Activated T-cell treated with anti-CD3 and anti-CD28 coated beads for 48 hours (primary cell): ENCODE measurements around the gene NT5M.
"Not testable (repeated sequence)": the region's sequence is repeated elsewhere in the genome, so short reads cannot be mapped to it uniquely, and the experiment has no call there.

Experiments used
- DNase-seq: peaks from one replicate; pipeline ENCODE4 v3.0.0-alpha.2; 2020; ENCODE audit warnings: low read depth

Gene NT5M

DNA sequence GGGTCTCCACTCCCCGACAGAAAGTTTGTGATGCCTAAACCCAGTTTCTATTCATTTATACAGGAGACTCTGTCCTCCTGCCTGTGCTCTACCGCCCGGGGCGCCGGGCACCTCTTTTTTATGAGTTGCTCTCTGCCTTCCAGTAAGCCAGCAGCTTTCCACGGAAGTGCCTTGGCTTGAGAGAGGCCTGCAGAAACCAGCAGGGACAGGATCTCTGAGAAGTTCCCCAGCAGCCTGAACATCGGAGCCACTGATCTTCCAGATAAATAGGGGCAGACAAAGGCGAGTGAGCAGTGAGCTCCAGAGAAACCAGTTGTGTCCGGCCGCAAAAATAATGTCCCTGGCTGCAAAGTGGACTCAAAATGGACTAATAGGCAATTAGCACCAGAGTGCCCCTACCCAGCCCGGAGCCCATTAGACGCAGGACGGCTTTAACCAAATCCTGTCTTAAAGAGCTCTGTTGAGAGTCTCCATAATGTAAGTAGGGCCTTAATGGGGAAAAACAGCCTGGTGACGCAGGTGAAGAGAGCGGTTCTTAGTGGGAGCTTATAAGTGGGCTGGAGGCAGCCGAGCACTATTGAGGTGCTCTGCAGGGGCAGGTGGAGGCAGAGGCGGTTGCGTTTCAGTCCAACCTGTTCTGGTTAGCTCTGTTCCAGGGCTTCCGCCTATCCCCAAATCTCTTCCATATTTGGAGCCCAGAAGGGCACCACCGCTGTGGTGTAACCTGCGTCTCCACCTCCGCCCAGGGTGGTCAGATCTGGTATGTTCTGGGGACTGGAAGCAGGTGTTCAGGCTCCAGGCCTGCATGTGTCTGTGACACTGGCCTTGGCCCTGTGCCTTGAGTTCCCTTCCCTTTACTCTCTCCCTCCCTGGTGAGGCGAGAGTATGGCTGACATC is 74.1 kb downstream of the NT5M start:
- DNase-seq, result no peak

DNA sequence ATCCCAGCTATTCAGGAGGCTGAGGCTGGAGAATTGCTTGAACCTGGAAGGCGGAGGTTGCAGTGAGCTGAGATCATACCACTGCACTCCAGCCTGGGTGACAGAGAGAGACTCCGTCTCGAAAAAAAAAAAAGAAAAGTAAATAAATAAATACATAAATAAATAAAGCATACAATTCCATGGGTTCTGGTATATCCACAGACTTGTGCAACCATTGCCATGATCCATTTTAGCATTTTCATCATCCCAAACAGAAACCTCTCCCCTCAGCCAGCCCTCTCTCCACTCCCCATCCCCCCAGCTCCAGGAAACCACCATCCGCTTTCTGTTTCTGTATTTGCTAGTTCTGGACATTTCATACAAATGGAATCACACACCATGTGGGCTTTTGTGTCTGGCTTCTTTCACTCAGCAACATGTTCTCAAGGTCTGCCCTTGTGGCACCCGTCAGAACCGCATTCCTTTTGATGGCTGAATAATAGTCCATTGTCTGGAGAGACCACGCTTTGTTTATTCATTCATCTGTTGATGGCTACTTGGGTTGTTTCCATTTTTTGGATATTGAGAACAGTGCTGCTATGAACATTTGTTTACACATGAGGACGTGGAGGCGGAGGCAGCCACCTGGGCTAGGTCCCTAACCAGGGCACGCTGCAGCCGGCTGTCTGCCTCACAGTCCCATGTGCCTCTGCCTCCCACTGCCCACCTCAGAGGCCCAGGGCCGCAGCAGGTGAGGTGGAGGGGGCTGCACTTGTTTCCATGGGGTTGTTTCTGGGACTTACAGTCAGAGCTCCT is 76.2 kb downstream of the NT5M start:
- no peak for DNase-seq

DNA sequence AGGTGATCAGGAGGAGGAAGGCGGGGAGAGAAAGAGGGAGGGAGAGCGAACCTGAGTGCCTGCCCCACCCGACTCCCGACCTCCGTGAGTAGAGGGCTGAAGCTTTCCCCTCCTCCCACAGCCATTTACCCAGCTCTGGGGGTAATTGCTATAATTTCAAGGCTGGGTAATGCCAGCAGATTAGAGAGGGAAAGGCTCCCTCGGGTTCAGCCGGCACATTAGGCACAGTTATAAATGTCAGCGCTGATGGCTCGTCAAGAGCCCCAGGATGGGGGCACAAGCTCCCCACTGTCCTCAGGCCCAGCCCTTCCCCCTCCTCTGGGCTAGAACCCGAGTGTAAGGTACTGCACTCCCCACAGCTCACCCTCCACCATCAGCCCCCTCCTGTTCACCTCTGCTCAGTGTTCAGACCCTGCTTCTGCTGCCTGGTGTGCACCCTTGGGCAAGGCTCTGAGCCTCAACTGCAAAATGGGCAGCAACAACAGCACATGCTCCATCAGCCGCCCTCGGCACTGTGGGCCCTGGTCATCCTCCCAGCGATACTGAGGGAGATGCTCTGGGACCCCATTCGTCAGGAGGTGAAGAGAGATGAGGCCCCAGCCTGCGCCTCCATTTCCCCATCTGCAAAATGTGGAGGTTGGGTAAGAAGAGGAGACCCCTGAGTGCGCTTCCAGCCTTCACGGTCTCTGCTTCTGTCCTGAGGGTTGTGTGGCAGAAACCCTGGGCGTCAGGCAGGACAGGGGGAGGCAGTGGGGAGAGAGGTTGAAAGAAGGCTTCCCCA is 77.2 kb downstream of the NT5M start:
- DNase-seq, result no peak

DNA sequence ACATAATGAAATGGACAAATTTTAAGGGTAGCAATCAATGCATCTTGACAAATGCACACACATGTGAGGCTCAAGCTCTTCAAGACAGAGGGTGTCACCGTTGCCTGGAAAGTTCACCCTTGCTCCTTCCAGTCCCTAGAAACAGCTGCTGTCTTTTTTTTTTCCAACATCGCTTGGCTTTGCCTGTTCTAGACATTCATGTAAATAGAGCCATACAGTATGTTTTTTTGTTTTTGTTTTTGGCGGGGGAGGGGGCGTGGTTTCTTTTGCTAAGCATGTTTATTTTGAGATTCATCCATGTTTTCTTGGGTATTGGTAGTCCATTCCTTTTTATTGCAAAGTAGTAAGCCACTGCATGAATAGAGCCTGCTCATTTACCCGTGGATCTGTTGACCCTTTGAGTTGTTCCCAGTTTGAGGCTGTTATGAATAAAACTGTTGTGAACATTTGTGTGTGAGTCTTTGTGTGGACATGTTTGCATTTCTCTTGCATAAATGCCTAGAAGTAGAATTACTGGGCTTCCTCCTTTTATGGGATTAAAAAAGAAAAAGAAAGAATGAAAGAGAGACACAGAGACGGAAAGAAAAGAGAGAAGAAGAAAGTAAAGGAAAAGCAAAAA is 78.4 kb downstream of the NT5M start:
- DNase-seq, result no peak

DNA sequence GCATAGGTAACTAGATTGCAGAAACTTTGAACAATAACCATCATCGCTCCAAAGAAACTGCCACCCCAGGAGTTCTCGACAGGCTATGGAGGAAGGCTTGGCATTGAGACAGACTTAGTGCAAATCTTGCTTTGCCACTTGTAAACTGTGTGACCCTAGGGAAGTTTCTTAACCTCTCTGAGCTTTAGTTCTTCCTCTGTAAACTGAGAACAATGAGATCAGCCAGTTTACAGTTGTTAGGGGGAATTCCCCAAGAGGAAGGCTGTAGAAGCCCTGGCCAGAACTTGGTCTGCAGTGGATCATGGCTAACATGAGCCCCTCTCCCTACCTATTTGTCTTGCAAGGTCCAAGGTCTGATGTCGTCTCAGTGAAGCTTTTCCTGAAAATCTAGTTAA is 78.9 kb downstream of the NT5M start:
- no peak for DNase-seq

DNA sequence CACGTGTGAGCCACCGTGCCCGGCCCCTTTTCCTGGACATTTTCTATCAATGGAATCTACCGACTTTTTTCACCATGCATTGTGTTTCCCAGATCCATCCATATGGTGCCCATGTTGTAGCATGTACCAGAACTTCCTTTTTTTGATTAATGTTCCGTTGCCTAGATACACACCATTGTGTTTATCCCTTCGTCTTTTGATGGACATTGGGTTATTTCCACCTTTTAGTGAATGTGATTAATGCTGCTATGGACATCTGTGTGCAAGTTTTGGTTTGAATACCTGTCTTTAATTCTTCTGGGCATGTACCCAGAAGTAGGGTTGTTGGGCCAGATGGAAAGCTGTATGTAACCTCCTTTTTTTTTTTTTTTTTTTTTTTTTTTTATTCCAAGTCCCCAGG is 79.8 kb downstream of the NT5M start:
- no peak for DNase-seq

DNA sequence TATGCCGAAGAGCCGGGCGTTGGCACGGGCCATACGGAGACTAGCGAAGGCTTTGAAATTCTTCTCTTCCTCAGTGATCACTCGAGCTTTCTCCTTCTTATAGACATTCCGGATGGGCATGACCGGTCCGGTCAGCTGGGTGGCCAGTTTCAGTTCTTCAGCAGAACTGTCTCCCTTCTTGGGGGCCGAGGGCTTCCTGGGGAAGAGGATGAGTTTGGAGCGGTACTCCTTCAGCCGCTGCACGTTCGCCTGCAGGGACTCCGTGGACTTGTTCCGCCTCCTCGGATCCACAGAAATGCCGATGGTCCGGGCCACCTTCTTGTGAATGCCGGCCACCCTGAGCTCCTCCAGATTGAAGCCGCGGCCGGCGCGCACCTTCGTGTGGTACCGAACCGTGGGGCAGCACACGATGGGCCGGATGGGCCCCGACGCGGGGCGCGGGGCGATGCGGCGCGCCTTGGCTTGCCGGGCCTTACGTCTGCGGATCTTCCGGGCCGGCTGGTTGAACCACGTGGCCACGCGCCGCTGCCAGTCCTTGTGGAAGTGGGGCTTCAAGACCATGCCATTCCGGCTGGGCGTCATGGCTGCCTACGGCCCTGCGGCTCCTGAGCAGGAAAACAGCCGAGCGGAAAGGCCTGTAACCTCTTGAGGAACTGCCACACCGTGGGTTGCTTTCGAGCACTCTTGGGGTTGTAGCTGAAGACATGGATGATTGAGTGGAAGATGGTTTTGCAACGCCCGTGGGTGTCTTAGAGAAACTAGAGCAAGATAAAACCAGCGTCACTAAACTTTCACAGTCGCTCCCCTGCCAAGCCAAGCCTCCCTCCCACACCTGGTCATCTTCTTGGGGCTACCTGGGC is 80.5 kb downstream of the NT5M start:
- DNase-seq, result not testable (repeated sequence)

DNA sequence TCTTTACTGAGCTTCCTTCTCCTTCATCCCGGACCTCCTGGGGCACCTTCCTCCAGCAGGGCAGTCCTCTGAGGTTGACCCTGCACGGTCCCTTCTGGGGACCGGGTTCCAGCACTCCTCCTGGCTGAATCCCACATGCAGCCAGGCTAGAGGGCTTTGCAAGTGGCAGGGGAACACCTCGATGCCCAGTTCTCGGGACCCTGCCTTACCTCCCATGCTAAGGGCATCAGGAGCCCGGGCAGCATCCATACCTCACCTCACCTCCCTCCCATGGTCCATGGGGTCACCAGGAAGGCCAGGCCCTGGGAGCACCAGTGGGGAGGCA is 81.1 kb downstream of the NT5M start:
- no peak for DNase-seq

DNA sequence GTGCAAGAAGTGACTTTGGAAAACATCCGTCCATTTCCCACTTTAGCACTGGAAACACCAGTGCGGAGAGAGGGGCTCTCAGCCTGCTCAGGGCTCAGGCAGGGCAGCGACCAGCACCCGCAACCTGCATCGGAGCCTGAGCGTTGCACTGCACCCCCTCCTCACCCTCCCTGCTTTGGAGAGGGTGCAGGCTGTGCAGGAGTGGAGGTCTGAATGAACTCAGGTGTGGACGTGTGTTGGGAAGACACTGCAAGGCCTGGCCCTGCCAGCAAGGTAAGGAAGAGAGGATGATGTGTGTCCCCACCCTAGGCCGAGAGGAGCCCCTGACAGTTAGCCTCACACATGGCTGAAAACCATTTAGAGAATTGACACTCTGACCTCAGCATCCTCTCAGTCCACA is 81.8 kb downstream of the NT5M start:
- no peak for DNase-seq

DNA sequence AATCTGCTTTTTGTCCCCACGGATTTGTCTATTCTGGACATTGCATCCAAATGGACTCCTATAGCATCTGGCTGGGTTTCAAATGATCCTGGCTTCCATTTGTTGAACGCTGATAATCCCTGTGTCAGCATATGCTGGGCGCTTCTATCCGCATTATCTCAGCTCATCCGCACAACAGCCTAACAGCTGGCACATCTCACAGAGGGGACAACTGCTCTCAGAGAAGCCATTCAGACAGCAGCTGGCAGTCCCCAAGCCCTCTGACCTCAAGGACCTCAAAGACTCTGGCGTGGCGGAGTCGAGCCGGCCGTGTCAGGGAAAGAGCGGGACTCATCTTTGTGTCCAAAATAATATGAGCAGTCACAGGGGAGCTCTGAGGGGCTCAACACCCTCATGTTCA is 82.3 kb downstream of the NT5M start:
- no peak for DNase-seq

DNA sequence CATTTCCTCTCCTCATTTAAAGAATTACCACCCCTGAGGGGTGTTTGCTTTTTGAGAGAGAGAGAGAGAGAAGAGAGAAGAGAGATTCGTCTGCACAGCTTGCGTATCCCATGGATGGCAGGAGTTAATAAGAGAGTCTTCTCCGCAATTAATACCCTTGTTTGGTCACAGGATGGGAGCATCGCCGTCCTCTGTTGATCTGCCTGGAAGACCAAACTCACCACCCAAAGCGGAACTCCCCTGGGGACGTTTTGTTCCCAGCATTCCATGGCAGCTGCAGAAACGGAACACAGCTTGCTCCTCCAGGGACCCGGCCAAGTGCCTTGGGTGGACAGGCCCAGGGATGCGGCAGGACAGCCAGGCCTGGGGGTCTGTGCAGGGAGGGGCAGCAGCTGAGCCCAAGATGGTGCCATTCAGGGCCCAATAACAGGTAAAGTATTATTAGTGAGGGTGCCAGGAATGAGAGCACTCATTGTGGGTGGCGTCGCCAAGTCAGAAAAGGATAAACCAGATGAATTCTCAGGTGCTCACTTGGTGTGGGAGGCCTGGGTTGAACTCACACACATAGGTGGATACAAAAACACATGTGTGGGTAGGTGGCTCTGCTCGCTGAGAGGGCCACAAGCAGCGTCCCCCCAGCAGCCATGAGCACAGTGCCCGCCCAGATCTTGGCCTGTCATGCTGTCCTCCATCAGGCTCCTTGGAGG is 83.1 kb downstream of the NT5M start:
- DNase-seq, result no peak

DNA sequence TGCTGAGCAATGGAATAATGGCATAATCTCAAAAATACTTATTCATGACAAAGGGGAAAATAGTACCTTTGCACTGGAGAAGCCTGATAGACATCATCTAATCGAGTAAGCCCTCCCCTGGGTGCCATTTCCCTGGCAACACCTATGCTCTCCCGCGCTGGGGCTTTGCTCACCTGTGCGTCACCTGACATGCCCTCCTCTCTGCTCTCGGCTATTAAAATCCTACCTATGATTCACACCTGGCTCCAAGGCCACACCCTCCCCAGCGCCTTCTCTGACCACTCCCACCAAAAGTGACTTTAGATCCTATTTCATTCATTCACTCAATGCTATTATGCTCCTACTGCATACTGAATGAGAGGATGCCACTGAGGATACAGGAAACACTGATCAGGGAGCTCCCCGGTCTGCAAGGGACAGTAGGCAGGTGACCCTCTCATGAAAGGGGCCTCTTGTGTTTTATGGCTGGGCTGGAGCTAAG is 83.9 kb downstream of the NT5M start:
- no peak for DNase-seq

DNA sequence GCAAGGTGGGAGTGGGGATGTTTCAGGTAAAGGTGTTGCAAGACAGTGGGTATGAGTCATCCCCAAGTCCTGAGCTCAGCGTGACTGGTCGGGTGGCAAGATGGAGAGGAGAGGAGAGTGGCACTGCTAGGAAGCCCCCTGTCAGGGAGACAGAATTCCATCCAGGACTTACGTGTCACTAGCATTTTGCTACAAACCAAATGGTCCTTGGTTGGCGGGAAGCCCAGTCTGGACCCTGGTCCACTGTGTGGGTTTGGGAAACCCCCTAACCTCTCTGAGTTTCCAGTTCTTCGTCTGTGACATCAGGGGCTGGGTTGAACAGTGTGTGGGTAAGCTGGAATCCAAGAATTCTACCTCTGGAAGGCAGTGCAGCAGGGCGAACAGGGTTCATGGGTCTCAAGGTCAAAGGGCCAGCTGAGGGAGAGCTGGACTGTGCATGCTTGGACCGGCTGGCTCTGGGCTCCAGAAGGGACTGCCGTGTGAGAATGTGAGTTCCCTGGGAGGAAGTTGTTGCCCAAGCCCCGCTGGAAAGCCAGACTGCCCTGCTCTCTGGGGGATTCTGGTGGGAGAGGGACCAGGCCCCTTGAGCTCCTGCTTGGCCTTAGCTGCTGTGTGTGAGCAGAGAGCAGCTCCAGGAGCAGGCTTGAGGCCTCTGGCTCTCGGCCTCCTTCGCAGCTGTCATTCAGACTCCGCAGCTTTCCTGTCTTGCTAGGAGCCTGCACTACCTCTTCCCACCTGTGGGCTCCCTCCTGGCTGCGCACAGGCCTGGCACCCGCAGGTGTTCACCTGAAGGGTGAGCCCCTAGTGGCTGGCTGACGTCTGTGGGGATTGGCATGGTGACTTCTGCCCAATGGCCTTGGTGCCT is 84.6 kb downstream of the NT5M start:
- peak; percentile 17 for DNase-seq

DNA sequence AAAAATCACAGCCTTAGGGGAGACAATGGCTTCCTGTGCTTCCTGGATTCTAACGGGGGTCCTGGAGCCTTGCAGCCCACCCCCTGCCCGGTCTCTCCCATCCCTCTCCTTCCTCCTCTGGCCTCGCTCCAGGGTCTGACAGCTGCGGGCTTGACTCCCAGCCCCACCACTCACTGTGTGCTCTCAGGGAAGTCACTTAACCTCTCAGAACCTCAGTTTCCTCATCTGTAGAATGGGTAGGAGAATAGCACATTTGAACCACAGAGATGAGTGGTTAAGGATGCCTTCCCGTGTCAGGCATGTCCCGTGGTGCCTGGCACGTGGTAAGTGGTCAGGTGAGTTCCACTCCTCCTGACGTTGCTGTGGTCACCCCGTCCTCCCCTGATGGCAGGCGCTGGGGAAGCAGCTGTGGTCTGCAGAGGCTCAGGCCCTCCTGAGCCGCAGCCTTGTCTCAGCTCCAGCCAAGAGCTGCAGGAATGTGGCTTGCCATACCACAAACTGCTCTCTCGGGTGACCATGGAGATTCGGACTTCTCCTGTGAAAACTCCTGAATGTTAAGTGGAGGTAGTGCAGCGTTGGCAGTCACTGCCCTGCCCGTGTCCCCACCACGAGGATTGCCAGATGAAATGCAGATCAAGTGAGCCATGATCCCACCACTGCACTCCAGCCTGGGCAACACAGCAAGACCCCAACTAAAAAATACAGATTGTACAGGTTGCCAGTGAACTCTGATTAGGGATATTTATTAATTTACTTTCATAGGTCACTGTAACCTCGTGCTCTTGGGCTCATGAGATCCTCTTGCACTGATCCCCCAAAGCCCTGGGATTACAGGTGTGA is 85.7 kb downstream of the NT5M start:
- DNase-seq, result no peak

DNA sequence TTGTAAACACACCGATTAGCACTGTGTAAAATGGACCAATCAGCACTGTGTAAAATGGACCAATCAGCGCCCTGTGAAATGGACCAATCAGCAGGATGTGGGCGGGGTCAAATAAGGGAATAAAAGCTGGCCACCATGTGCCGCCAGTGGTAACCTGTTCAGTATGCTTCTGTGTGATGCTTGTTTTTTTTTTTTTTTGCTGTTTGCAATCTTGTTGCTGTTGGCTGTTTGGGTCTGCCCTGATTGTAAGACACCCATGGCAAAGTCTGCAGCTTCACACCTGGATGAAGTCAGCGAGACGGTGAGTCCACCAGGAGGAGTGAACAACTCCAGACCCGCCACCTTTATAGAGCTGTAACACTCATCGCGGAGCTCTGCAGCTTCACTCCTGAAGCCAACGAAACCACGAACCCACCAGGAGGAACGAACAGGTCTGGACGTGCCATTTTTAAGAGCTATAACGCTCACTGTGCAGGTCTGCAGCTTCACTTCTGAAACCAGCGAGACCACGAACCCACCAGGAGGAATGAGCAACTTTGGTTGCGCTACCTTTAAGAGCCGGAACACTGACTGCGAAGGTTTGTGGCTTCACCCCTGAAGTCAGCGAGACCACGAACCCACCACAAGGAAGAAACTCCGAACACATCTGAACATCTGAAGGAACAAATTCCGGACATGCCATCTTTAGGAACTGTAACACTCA is 88.6 kb downstream of the NT5M start:
- DNase-seq, result peak; percentile 37

DNA sequence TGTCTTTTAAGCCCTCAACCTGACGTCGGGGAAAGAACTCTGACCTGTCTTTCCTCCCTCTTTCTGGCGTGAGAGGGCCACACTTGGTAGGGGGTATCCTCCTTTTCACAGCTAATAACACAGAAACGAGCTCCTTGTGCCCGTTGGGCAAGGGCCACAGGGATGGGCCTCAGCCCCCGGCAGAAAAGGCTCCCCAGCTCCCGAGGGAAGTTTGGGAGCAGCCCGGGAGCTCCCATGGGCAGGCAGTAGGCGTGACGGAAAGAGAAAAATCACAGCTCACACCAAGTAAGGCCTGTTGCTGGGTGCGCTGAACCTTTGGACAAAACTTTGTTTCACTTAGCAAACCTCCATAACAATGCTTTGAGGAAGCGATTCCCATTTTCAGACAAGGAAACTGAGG is 90.8 kb downstream of the NT5M start:
- no peak for DNase-seq

DNA sequence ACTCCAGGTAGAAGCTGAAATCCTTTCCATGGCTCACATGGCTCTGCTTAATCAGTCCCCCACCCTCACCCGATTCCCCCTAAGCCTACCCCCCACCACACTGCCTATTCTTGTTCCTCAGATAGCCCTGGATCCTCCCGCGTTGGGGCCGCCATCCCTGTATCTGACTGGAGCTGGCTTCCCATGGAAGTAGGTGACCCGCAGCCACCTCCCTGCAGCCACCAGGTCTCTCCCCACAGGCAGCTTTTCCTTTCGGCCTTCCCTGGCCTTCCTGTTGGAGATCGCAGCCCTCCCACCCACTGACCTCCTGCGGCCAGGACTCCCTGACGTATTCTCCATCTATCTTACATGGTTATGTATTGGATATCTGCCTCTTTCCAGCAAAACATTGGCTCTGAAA is 91.3 kb downstream of the NT5M start:
- no peak for DNase-seq

DNA sequence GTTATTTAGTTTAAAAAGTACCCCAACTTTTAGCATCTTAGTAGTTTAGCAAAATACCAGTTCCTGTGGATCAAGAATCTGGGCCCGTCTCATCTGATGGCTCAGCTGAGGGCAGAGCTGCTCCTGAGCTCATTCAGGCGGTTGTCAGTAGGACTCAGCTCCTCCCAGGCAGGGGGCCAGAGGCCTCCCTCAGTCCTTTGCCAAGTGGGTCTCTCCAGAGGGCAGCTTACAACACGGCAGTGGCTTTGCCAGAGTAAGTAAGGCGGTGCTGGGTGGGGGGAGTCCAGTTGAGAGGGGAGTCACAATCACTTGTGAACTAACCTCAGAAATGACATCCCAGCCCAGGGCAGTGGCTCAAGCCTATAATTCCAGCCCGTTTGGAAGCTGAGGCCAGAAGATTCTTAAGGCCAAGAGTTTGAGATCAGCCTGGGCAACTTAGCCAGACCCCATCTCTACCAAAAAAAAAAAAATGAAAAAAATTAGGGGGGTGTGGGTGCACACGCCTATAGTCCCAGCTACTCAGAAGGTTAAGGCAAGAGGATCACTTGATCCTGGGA is 92.2 kb downstream of the NT5M start:
- no peak for DNase-seq
